Esophagus muscularis mucosa (tissue), 4 donors: Measurements from ENCODE around the gene GPI. TPM values are rescaled to one million over a fixed set of nuclear protein-coding genes. Genes with fewer than 3 reads are reported as not detected.
A peak's percentile ranks its signal among the peaks of the same experiment; 100 is the strongest.

Source experiments
- DNase-seq: peaks from one replicate; pipeline ENCODE4 v3.0.0-alpha.2; 2017; ENCODE audit errors: extremely low spot score
- H3K27ac ChIP-seq, 4 donors: fragments of 200-600 bp; sonication (generic); replicated peaks in 1 of 4; 1 replicate in 3 of 4; 2 replicates in 1 of 4; pipeline ENCODE4 v1.5.1; 2016 to 2019; ENCODE audit warnings: mild to moderate bottlenecking in 1 of 4
- H3K27me3 ChIP-seq, 4 donors: fragments of 200-600 bp; sonication (generic); one replicate each; pipeline versions ENCODE4 v1.5.1 to v1.6.0; 2016 to 2019
- H3K36me3 ChIP-seq, 4 donors: fragments of 200-600 bp; sonication (generic); one replicate each; pipeline ENCODE4 v1.5.1; 2016 to 2019
- H3K4me1 ChIP-seq, 4 donors: fragments of 200-600 bp; sonication (generic); one replicate each; pipeline ENCODE4 v1.5.1; 2016 to 2019
- H3K4me3 ChIP-seq, 4 donors: fragments of 200-600 bp; sonication (generic); 1 replicate in 2 of 4; 2 replicates in 2 of 4; pipeline ENCODE4 v1.5.1; 2016 to 2019; ENCODE audit warnings: mild to moderate bottlenecking in 4 of 4, moderate library complexity in 1 of 4
- H3K9me3 ChIP-seq, 4 donors: fragments of 200-600 bp; sonication (generic); 1 replicate in 3 of 4; 2 replicates in 1 of 4; pipeline ENCODE4 v1.5.1; 2016 to 2019
- CTCF ChIP-seq, 3 experiments: fragments of 200-600 bp in 2 of 3; fragments of 450-650 bp in 1 of 3; sonication (generic) in 2 of 3; IDR thresholded peaks; one replicate each; pipeline ENCODE4 v1.5.1; 2017 to 2019; ENCODE audit warnings: antibody characterized with exemption in 3 of 3, mild to moderate bottlenecking in 2 of 3, moderate library complexity in 1 of 3
- EP300 ChIP-seq: sonication (generic); formaldehyde crosslinking; IDR thresholded peaks from one replicate; pipeline ENCODE4 v1.6.1; 2017; ENCODE audit warnings: antibody characterized with exemption
- POLR2A ChIP-seq: fragments of 450-650 bp; IDR thresholded peaks from one replicate; pipeline ENCODE4 v1.6.1; 2017; ENCODE audit warnings: antibody characterized with exemption, moderate library complexity, mild to moderate bottlenecking, low read depth
- POLR2AphosphoS5 ChIP-seq, 2 donors: sonication (generic); formaldehyde crosslinking; IDR thresholded peaks; one replicate each; pipeline ENCODE4 v1.6.1; 2017; ENCODE audit warnings: antibody characterized with exemption in 2 of 2
- WGBS: methylation state at CpG from one replicate; pipeline ENCODE4 v1.1.5; 2018; 5-methylcytosine and 5-hydroxymethylcytosine counted together
- intact Hi-C: fragments of 100-400 bp; cut with DNase I; formaldehyde crosslinking; loops from one replicate; pipeline ENCODE4 v1.15.1; 2023
- total RNA-seq, 4 donors: library from RNA; depleted of rRNA; stranded (reverse); fragments of >200 nt; gene quantifications; one replicate each; pipeline versions ENCODE4 v1.1.0 to v1.2.1, GENCODE V29; 2016

Gene GPI
- total RNA-seq, 4 donors from 2014 or later = 121 to 313 (median 212) TPM

- Histone ChIP-seq H3K27ac (no peak overlapping the region), H3K9me3 (no peaks in the 10 kb centered on the region), H3K4me1 (no peaks in the 10 kb centered on the region), H3K36me3 (peaks cover 16 to 67% (median 47%) of the 10 kb centered on the region in 4 donors), H3K27me3 (no peaks in the 10 kb centered on the region), H3K4me3 (no peak overlapping the region)
- intact Hi-C loops = no loop called here
- no peak for DNase-seq
- TF ChIP-seq EP300 (no peak), CTCF (IDR thresholded peaks at IDR 0.05) (no peak), POLR2AphosphoS5 (IDR thresholded peaks at IDR 0.05) (no peak), POLR2A (no peak)
- 96% methylated on average over 4 of the region's 4 CpGs for WGBS
Observed at GRCh38 chr19:34418300-34418699, 53.3 kb downstream of the GPI start.

GRCh38 chr19:34426096-34426661, 61.2 kb downstream of the GPI start:
- Histone ChIP-seq H3K4me3 (no peak overlapping the region), H3K36me3 (peaks cover 11 to 42% (median 13%) of the 10 kb centered on the region in 4 donors), H3K9me3 (no peaks in the 10 kb centered on the region), H3K27me3 (no peaks in the 10 kb centered on the region), H3K27ac (no peak overlapping the region), H3K4me1 (peaks cover 20 to 31% (median 28%) of the 10 kb centered on the region in 4 donors)
- TF ChIP-seq EP300 (no peak), POLR2A (no peak), POLR2AphosphoS5 (IDR thresholded peaks at IDR 0.05) (no peak), CTCF (IDR thresholded peaks at IDR 0.05) (no peak)
- 95% methylated on average over 6 of the region's 8 CpGs for WGBS
- intact Hi-C loops = no loop called here
- DNase-seq = no peak

GRCh38 chr19:34428549-34429285, 63.7 kb downstream of the GPI start:
- H3K9me3 ChIP-seq = no peaks in the 10 kb centered on the region
- DNase-seq = no peak
- H3K4me3 ChIP-seq = peak overlapping the region; percentile 76 to 92 (median 88)
- peaks cover 32 to 54% (median 48%) of the 10 kb centered on the region in 4 donors for H3K4me1 ChIP-seq
- peaks cover 0 to 30% (median 10%) of the 10 kb centered on the region in 4 donors for H3K36me3 ChIP-seq
- H3K27ac ChIP-seq = peak overlapping the region; percentile 85 to 94 (median 92)
- H3K27me3 ChIP-seq = no peaks in the 10 kb centered on the region
- intact Hi-C loops = no loop called here
- TF ChIP-seq POLR2AphosphoS5 (IDR thresholded peaks at IDR 0.05) (peak; percentile 25 to 45), POLR2A (no peak), CTCF (IDR thresholded peaks at IDR 0.05) (no peak), EP300 (no peak)
- 0% methylated on average over 28 of the region's 68 CpGs for WGBS

DNA sequence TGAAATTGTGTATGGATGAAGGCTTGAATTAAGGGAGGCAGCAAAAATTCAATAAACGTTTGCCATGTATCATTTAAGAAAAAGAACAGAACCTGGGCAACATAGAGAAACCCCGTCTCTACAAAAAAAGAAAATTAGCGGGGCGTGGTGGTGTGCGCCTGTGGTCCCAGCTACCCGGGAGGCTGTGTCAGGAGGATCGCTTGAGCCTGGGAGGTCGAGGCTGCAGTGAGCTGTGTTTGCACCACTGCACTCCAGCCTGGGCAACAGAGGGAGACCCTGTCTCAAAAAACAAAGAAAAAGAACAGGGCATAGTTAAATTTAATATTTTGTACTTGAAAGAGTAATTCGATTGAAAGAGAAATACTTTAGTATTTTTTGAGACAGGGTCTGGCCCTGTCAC, 64.6 kb downstream of the GPI start:
- H3K27me3 ChIP-seq = no peaks in the 10 kb centered on the region
- no peak for DNase-seq
- intact Hi-C loops = no loop called here
- WGBS = 78% methylated on average over 9 of the region's 9 CpGs
- H3K9me3 ChIP-seq = no peaks in the 10 kb centered on the region
- peaks cover 32 to 61% (median 51%) of the 10 kb centered on the region in 4 donors for H3K4me1 ChIP-seq
- H3K36me3 ChIP-seq = peaks cover 0 to 30% (median 18%) of the 10 kb centered on the region in 4 donors
- TF ChIP-seq EP300 (no peak), POLR2AphosphoS5 (IDR thresholded peaks at IDR 0.05) (no peak), CTCF (IDR thresholded peaks at IDR 0.05) (no peak), POLR2A (no peak)
- peak overlapping the region in 3 of 4 donors; percentile 85 to 93 (median 91) for H3K27ac ChIP-seq
- H3K4me3 ChIP-seq = peak overlapping the region; percentile 76 to 92 (median 88)
